DND-41 (cell line): ENCODE measurements around the gene PPIP5K2.

Source experiments
- EZH2 ChIP-seq: IDR thresholded peaks from 3 replicates; pipeline ENCODE4 v1.6.1; 2012; ENCODE audit warnings: borderline replicate concordance, low read depth, mild to moderate bottlenecking, moderate library complexity, low read length, inconsistent platforms; ENCODE audit not compliant: severe bottlenecking
- TF ChIP-seq, protein P1 (sequence below): IDR thresholded peaks from 2 replicates; pipeline ENCODE4 v1.5.1; 2012; ENCODE audit warnings: borderline replicate concordance, low read length, moderate library complexity, mild to moderate bottlenecking; ENCODE audit not compliant: poor library complexity, severe bottlenecking; ENCODE audit errors: extremely low read depth

DNA sequence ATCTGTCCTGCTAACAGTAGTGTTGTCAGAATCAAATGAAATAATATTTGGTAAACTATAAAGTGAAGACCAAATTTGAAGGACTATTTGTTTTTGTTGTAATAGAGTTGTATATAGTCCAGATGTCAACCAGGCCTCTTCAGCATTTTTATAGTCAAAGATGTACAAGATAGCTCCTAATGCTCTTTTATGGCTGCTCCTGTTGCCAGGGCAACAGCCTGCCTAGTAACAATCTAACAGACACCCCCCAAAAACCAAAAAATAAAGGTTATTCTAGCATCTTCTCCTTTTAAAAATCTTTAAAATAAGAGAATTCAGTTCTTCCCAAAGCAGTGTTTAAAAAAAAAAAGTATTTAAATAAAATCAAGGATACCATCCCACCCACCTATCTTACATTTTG, 89.0 kb downstream of the PPIP5K2 start:
- TF ChIP-seq, protein P1, sequence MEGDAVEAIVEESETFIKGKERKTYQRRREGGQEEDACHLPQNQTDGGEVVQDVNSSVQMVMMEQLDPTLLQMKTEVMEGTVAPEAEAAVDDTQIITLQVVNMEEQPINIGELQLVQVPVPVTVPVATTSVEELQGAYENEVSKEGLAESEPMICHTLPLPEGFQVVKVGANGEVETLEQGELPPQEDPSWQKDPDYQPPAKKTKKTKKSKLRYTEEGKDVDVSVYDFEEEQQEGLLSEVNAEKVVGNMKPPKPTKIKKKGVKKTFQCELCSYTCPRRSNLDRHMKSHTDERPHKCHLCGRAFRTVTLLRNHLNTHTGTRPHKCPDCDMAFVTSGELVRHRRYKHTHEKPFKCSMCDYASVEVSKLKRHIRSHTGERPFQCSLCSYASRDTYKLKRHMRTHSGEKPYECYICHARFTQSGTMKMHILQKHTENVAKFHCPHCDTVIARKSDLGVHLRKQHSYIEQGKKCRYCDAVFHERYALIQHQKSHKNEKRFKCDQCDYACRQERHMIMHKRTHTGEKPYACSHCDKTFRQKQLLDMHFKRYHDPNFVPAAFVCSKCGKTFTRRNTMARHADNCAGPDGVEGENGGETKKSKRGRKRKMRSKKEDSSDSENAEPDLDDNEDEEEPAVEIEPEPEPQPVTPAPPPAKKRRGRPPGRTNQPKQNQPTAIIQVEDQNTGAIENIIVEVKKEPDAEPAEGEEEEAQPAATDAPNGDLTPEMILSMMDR = no peak
- no peak for TF ChIP-seq EZH2
